ENCODE data around the gene DCLK1.
"Not testable (repeated sequence)": the region's sequence is repeated elsewhere in the genome, so short reads cannot be mapped to it uniquely, and the experiment has no call there.

The DCLK1 gene

DNA sequence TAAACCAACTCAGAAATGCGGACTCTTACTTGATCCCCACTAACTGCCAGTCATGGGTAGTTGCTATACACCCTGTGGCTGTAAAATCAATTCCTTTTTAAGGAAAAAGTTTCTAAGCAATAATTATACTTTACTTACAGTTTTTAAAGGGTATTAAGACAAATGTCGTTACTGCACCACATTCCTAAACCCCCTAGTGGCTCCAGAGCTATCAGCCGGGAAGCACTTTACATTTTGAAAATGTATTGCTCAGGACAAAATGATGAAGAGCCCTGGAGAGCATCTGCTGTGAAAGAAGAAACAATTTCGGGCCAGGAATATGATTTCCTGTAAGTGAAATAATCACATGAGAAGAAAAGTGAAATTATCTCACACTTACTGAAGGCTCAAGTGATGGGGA, 36.7 kb downstream of the DCLK1 start:
- Histone ChIP-seq H3K36me3 (ENCODE audit: insufficient read depth, low read length) (peaks cover 8% of the 10 kb centered on the region), H3K27me3 (ENCODE audit: insufficient read depth, low read length) (no peaks in the 10 kb centered on the region), H2AFZ (ENCODE audit: low read depth, low read length) (no peak overlapping the region), H3K4me3 (ENCODE audit: low read length) (no peak overlapping the region), H3K9me3 (ENCODE audit: low read length) (peaks cover 3% of the 10 kb centered on the region), H3K4me1 (ENCODE audit: insufficient read depth, low read length) (no peaks in the 10 kb centered on the region)

DNA sequence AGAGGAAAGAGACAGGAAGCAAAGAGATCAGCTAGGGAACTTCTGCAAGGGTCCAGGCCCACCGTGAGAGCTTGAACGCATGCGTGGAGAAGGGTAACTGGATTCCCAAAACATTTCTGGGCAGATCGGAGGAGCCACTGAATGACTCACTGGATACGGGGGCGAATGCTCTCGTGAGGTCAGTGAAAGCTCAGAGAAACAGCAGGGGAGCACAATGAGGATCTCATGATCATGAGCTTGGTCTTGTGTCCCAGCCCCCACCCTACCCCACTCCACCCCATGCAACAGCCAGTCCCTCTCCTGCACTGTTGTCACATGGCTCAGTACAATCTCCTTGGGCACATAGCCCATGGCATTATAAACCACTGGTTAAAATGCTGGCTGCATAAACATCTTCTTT, 40.6 kb downstream of the DCLK1 start:
- H3K27me3 ChIP-seq (ENCODE audit: insufficient read depth, low read length): no peaks in the 10 kb centered on the region
- peaks cover 15% of the 10 kb centered on the region for H3K36me3 ChIP-seq (ENCODE audit: insufficient read depth, low read length)
- no peak overlapping the region for H3K4me3 ChIP-seq (ENCODE audit: low read length)
- no peak overlapping the region for H2AFZ ChIP-seq (ENCODE audit: low read depth, low read length)
- H3K4me1 ChIP-seq (ENCODE audit: insufficient read depth, low read length): no peaks in the 10 kb centered on the region
- H3K9me3 ChIP-seq (ENCODE audit: low read length): peaks cover 3% of the 10 kb centered on the region

DNA sequence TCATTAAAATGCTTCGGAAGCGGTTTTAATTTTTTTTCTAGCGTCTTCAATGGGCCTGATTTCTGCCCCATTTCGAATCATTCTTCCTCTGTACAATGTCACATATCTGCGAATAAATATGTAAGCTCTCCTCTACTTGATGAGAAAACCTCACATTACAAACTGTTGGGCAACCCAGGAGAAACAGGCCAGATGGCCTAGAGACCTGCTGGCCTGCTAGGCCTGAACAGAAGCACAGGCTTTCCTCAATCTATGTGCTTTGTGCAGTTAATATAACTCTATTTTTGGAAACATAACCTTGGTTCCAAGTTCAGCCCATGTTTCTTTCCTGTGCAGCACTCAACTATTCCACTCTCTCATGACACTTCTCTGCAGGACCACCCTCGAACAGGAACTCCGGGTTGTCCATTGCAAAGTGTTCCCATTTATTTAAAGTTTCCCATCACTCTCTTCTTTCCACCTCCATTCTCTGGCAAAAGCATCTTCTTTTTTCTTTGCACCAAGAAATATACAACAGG, 42.0 kb downstream of the DCLK1 start:
- Histone ChIP-seq H3K4me3 (ENCODE audit: low read length) (no peak overlapping the region), H3K36me3 (ENCODE audit: insufficient read depth, low read length) (peaks cover 15% of the 10 kb centered on the region), H3K9me3 (ENCODE audit: low read length) (peaks cover 3% of the 10 kb centered on the region), H2AFZ (ENCODE audit: low read depth, low read length) (no peak overlapping the region), H3K27me3 (ENCODE audit: insufficient read depth, low read length) (no peaks in the 10 kb centered on the region), H3K4me1 (ENCODE audit: insufficient read depth, low read length) (no peaks in the 10 kb centered on the region)

DNA sequence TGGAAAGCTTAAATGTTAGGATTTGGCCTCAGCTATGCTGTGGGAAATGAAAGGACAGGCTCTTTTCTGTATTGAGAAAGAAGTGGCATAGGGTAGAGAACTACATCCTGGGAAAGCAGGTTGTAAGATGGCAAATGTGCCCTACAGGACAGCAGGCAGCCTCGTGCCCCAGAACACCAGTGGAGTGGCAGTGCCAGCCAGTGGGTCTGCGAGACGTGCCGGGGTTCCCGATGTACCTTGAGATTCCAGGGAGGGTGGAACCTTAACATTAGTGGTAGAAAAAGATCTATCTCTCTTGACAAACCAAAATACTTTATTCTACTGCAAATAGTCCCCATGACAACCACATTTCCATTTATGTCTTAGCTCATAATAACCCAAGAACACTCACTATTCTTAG, 42.7 kb downstream of the DCLK1 start:
- Histone ChIP-seq H3K27me3 (ENCODE audit: insufficient read depth, low read length) (no peaks in the 10 kb centered on the region), H3K4me1 (ENCODE audit: insufficient read depth, low read length) (peaks cover 3% of the 10 kb centered on the region), H3K4me3 (ENCODE audit: low read length) (no peak overlapping the region), H3K36me3 (ENCODE audit: insufficient read depth, low read length) (peaks cover 15% of the 10 kb centered on the region), H2AFZ (ENCODE audit: low read depth, low read length) (no peak overlapping the region), H3K9me3 (ENCODE audit: low read length) (peaks cover 3% of the 10 kb centered on the region)

DNA sequence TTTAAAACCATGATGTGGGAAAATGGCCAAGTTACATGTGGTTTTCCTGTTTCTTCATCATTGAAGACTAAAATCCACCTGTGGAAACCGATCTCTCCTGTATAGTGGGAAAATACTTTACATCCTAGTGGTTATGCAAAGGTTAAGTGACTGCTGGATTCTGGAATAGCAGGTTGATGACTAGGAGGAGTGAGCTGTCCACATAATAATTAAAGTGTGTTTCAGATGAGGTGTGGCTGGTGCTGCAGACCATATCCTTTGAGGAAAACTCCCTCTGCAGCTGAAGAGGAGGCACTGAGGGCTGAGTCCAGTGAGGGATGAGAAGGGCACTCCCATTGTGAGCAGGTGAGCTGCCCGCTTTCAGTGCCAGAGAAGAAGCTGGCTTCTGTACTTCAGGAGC, 43.2 kb downstream of the DCLK1 start:
- Histone ChIP-seq H2AFZ (ENCODE audit: low read depth, low read length) (no peak overlapping the region), H3K36me3 (ENCODE audit: insufficient read depth, low read length) (peaks cover 15% of the 10 kb centered on the region), H3K4me1 (ENCODE audit: insufficient read depth, low read length) (peaks cover 3% of the 10 kb centered on the region), H3K4me3 (ENCODE audit: low read length) (no peak overlapping the region), H3K27me3 (ENCODE audit: insufficient read depth, low read length) (no peaks in the 10 kb centered on the region), H3K9me3 (ENCODE audit: low read length) (peaks cover 3% of the 10 kb centered on the region)

DNA sequence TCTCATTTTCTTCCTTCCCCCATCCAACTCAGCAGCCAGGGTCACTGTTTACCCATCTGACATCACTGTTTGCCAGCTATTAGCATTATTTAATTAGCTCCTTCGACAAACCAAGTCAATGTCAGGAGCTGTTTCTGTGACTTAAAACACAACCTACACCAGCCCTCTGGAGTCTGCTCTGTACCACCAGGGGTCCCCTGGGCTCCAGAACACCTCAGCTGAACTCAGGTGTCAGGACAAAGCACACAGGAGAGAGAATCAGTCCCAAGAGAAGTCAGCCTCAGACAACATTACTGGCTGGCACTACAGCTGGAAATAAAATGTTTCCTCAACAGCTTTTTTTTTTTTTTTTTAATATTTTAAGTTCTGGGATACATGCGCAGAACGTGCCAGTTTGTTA, 45.1 kb downstream of the DCLK1 start:
- Histone ChIP-seq H3K4me1 (ENCODE audit: insufficient read depth, low read length) (peaks cover 10% of the 10 kb centered on the region), H3K36me3 (ENCODE audit: insufficient read depth, low read length) (peaks cover 10% of the 10 kb centered on the region), H3K4me3 (ENCODE audit: low read length) (no peak overlapping the region), H3K27me3 (ENCODE audit: insufficient read depth, low read length) (no peaks in the 10 kb centered on the region), H3K9me3 (ENCODE audit: low read length) (no peaks in the 10 kb centered on the region), H2AFZ (ENCODE audit: low read depth, low read length) (no peak overlapping the region)

DNA sequence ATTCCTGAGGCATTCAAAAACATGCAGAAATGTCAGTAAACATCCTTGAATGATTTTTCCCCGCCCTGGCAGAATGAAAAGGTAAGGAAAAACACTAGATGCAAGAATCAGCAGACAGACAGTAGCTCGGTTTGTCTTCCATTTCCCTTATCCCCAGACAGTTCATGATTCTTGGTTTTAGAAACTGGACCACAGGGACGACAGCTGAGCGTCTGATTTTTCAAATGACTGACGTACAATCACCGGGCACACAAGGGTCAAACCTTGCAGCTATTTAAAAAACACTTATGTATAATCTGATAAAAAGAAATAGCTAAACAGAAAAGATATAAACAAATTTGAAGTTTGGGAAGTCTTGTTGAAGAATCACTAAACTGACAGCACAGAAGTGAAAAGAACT, 47.1 kb downstream of the DCLK1 start:
- Histone ChIP-seq H3K27me3 (ENCODE audit: insufficient read depth, low read length) (no peaks in the 10 kb centered on the region), H3K9me3 (ENCODE audit: low read length) (no peaks in the 10 kb centered on the region), H3K36me3 (ENCODE audit: insufficient read depth, low read length) (peaks cover 8% of the 10 kb centered on the region), H3K4me1 (ENCODE audit: insufficient read depth, low read length) (peaks cover 10% of the 10 kb centered on the region), H2AFZ (ENCODE audit: low read depth, low read length) (no peak overlapping the region), H3K4me3 (ENCODE audit: low read length) (no peak overlapping the region)

DNA sequence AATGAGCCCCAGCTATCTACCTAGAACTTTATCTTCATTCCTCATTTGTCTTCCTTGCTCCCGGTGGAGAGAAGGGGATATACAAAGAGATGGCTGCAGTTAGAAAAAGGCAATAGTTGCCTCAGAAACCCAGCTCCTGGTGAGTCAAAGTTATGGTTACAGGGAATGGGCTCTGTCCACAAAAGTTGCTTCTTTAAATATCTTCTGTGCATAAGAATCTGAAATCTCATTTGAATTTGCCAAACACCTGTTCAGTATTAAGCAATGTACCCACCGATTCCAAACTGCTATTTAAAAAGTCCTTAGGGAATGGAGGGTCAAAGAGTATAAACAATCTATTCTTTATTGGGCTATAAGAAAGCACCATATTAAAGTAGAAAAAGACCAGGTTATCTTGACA, 48.4 kb downstream of the DCLK1 start:
- no peak overlapping the region for H3K4me3 ChIP-seq (ENCODE audit: low read length)
- no peak overlapping the region for H2AFZ ChIP-seq (ENCODE audit: low read depth, low read length)
- H3K4me1 ChIP-seq (ENCODE audit: insufficient read depth, low read length): peaks cover 10% of the 10 kb centered on the region
- no peaks in the 10 kb centered on the region for H3K9me3 ChIP-seq (ENCODE audit: low read length)
- H3K27me3 ChIP-seq (ENCODE audit: insufficient read depth, low read length): no peaks in the 10 kb centered on the region
- H3K36me3 ChIP-seq (ENCODE audit: insufficient read depth, low read length): peaks cover 6% of the 10 kb centered on the region

DNA sequence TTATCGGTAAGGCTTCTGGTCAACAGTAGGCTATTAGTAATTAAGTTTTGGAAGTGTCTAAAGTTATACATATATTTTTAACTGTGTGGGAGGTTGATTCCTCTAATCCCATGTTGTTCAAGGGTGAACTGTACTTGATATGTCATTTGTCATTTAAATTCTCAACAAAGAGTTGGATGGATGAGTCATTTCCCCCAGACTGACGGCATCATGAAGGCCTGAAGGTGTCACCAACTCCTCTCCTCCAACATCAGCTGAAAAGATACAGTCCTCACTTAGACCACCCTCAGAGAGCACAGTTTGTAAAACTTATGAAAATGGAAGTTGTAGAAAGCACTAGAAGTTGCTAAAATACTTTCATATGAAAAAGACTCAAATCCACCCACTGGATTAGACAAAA, 48.8 kb downstream of the DCLK1 start:
- H2AFZ ChIP-seq (ENCODE audit: low read depth, low read length): no peak overlapping the region
- no peaks in the 10 kb centered on the region for H3K27me3 ChIP-seq (ENCODE audit: insufficient read depth, low read length)
- peaks cover 3% of the 10 kb centered on the region for H3K36me3 ChIP-seq (ENCODE audit: insufficient read depth, low read length)
- H3K4me1 ChIP-seq (ENCODE audit: insufficient read depth, low read length): peaks cover 10% of the 10 kb centered on the region
- no peak overlapping the region for H3K4me3 ChIP-seq (ENCODE audit: low read length)
- no peaks in the 10 kb centered on the region for H3K9me3 ChIP-seq (ENCODE audit: low read length)

DNA sequence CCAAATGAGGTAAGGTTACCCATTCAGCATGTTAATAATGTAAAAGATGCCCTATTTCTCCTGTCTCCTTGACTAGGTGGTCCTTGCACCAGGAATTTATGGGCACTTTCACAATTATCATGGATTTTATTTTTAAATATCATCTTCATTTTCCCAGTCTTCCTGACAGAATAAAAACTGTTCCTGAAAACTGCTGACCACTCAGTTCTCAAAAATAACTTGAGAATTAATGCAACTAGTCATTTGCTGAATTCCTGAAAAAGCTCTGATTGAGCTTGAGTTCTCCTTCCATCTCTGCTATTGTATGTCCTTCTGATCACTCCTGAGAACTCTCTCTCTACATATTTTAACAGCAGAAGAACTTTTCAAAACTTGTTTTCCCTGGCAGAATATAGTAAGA, 55.0 kb downstream of the DCLK1 start:
- no peak overlapping the region for H2AFZ ChIP-seq (ENCODE audit: low read depth, low read length)
- H3K4me1 ChIP-seq (ENCODE audit: insufficient read depth, low read length): peaks cover 12% of the 10 kb centered on the region
- no peaks in the 10 kb centered on the region for H3K27me3 ChIP-seq (ENCODE audit: insufficient read depth, low read length)
- no peaks in the 10 kb centered on the region for H3K36me3 ChIP-seq (ENCODE audit: insufficient read depth, low read length)
- H3K4me3 ChIP-seq (ENCODE audit: low read length): no peak overlapping the region
- peaks cover 3% of the 10 kb centered on the region for H3K9me3 ChIP-seq (ENCODE audit: low read length)

DNA sequence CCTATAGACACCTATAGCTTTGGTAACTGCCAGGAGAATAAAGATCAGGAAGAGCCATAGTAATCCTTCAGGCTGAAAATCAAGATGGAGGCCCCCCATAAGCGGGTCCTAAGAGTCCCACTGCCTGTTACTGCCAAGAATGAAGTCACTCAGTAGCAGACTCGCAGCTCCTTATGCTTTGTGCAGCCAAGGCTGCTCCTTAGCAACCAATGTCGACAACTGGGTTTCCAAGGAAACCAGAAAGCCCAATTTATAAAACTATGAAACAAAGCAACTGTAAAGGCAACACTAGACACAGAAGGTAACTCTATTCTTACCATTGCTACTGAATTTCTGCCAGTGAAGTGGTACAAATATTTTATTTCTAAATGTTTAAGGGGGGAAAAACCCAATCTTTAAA, 56.5 kb downstream of the DCLK1 start:
- H3K4me3 ChIP-seq (ENCODE audit: low read length): no peak overlapping the region
- no peaks in the 10 kb centered on the region for H3K36me3 ChIP-seq (ENCODE audit: insufficient read depth, low read length)
- no peaks in the 10 kb centered on the region for H3K27me3 ChIP-seq (ENCODE audit: insufficient read depth, low read length)
- H3K4me1 ChIP-seq (ENCODE audit: insufficient read depth, low read length): peaks cover 12% of the 10 kb centered on the region
- H3K9me3 ChIP-seq (ENCODE audit: low read length): peaks cover 3% of the 10 kb centered on the region
- peak overlapping the region; percentile 9 for H2AFZ ChIP-seq (ENCODE audit: low read depth, low read length)

DNA sequence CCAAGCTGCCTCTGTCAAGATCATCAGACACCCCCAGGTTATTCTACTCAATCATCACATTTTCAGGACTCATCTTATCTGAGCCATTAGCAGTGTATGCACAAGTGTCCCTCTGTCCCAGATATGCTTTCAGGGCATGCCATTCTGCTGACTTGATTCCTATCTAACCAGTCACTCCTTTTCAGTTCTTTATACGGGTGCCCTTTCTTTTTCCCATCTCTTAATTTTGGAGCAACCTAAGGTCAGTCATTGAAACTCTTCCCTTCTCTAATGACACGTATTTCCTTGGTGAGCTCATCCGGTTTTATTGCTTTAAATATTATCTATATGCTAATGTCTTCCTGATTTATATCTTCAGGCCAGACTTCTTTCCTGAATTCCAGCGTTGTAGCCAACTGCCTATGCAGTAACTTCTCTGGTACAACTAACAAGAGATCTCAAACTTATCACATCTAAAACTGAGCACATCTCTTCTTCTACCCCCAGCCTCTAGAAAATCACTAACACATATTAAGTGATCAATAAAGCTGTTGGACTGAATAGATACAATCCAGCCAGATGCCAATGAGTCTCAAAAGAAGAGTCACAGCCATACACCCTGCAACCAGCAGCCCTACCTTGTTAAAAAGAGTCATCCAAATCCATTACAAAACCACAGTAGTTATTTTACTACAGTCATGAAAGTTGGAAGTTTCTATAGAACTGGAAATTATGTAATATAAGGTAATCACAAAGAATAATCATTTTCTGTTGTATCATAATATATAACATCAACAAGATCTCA, 58.8 kb downstream of the DCLK1 start:
- Histone ChIP-seq H3K27me3 (ENCODE audit: insufficient read depth, low read length) (no peaks in the 10 kb centered on the region), H3K4me3 (ENCODE audit: low read length) (no peak overlapping the region), H3K9me3 (ENCODE audit: low read length) (peaks cover 3% of the 10 kb centered on the region), H3K36me3 (ENCODE audit: insufficient read depth, low read length) (no peaks in the 10 kb centered on the region), H2AFZ (ENCODE audit: low read depth, low read length) (no peak overlapping the region), H3K4me1 (ENCODE audit: insufficient read depth, low read length) (peaks cover 12% of the 10 kb centered on the region)

DNA sequence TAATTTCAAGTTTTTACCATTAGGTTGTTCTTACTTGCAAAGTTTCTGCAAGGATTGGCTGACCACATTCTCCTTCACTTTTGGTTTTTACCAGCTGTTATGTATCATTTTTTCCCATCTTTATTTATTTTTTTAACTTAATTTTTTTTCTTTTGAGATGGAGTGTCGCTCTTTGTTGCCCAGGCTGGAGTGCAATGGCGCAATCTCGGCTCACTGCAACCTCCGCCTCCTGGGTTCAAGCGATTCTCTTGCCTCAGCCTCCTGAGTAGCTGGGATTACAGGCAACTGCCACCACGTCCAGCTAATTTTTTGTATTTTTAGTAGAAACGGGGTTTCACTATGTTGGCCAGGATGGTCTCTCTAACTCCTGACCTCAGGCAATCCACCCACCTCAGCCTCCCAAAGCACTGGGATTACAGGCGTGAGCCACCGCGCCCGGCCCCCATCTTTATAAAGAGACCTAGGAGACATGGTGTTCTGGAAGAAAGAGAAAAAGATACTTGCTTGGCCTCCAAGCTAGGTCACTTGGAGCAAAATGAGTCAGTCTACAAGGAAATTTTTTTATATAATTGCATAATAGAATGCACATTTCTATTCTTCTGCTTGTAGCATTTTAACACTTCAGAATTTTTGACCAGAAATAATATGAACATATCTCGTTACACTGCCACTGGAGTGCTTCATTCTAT, 60.5 kb downstream of the DCLK1 start:
- not testable (repeated sequence) for H2AFZ ChIP-seq (ENCODE audit: low read depth, low read length); H3K27me3 ChIP-seq (ENCODE audit: insufficient read depth, low read length); H3K36me3 ChIP-seq (ENCODE audit: insufficient read depth, low read length); H3K4me3 ChIP-seq (ENCODE audit: low read length); H3K9me3 ChIP-seq (ENCODE audit: low read length)
- H3K4me1 ChIP-seq (ENCODE audit: insufficient read depth, low read length): peaks cover 12% of the 10 kb centered on the region
